ENCODE data around the gene PCDHGB7.
"Not testable (repeated sequence)": the region's sequence is repeated elsewhere in the genome, so short reads cannot be mapped to it uniquely, and the experiment has no call there.

The PCDHGB7 gene

DNA sequence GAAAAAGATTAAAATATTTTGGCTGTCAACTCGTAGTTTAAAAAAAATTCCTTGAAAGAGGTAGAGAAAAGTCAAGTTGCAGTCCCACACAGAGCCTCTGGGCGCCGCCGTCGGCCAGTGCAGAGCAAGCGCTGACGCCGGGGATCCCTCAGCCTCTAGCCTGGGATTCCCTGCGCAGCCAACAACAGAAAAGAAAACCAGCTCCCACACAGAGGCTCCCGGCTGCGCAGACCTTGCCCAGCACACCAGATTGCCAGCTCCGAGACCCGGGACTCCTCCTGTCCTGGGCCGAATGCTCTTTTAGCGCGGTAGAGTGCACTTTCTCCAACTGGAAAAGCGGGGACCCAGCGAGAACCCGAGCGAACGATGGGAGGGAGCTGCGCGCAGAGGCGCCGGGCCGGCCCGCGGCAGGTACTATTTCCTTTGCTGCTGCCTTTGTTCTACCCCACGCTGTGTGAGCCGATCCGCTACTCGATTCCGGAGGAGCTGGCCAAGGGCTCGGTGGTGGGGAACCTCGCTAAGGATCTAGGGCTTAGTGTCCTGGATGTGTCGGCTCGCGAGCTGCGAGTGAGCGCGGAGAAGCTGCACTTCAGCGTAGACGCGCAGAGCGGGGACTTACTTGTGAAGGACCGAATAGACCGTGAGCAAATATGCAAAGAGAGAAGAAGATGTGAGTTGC, at the start of gene PCDHGB7:
TSS of gene PCDHGB7 (plus strand) at position 184 of the 679 bp plus-strand sequence. CDS start at position 367, 183 bp downstream.
- H3K36me3 Mint-ChIP-seq (ENCODE audit: low read depth): peaks cover 98% of the 10 kb centered on the region
- peak within 1 kb of the TSS; percentile 54 to 72 (median 72) for H3K4me3 Mint-ChIP-seq
- peaks cover 19% of the 10 kb centered on the region for H3K27me3 Mint-ChIP-seq (ENCODE audit: low read depth)
- H3K4me1 Mint-ChIP-seq, H3K27ac Mint-ChIP-seq: not testable (repeated sequence)
- H3K9me3 Mint-ChIP-seq: peaks cover 87% of the 10 kb centered on the region

DNA sequence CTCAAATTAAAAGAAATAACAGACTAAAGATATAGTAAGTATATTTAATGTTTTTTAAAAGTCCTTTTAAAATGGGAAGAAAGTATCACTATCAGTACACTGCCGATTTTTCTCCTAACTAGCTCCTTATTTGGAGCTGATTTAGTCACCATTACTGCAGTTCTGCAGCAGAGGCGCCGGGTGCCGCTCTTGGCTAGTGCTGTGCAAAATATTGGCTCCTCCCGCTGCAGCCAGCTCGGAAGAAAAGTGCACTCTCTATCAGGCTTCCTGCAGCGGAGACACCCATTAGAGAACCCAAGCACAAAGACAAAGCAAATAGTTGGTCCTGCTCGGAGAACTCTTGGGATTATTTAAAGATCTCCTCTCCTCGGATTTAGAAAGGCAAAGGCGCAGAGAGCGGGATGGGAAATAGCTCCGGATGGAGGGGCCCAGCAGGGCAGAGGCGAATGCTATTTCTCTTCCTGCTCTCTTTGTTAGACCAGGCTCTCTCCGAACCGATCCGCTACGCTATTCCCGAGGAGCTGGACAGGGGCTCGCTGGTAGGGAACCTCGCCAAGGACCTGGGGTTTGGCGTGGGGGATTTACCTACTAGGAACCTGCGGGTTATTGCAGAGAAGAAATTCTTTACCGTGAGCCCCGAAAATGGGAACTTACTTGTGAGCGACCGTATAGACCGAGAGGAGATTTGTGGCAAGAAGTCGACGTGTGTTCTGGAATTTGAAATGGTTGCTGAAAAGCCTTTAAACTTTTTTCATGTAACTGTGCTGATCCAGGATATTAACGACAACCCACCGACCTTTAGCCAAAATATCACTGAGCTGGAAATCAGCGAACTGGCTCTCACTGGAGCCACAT, 47.3 kb upstream of the PCDHGB7 start, which contains the start of gene PCDHGB3:
TSS of gene PCDHGB3 (plus strand) at position 249 of the 855 bp plus-strand sequence. CDS start at position 402, 153 bp downstream.
- peaks cover 62% of the 10 kb centered on the region for H3K9me3 Mint-ChIP-seq
- TF ChIP-seq, protein P1, sequence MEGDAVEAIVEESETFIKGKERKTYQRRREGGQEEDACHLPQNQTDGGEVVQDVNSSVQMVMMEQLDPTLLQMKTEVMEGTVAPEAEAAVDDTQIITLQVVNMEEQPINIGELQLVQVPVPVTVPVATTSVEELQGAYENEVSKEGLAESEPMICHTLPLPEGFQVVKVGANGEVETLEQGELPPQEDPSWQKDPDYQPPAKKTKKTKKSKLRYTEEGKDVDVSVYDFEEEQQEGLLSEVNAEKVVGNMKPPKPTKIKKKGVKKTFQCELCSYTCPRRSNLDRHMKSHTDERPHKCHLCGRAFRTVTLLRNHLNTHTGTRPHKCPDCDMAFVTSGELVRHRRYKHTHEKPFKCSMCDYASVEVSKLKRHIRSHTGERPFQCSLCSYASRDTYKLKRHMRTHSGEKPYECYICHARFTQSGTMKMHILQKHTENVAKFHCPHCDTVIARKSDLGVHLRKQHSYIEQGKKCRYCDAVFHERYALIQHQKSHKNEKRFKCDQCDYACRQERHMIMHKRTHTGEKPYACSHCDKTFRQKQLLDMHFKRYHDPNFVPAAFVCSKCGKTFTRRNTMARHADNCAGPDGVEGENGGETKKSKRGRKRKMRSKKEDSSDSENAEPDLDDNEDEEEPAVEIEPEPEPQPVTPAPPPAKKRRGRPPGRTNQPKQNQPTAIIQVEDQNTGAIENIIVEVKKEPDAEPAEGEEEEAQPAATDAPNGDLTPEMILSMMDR (IDR thresholded peaks at IDR 0.05; ENCODE audit: unreplicated experiment in 3 of 3): no peak
- no peaks in the 10 kb centered on the region for H3K4me1 Mint-ChIP-seq
- H3K27me3 Mint-ChIP-seq (ENCODE audit: low read depth): no peaks in the 10 kb centered on the region
- H3K36me3 Mint-ChIP-seq (ENCODE audit: low read depth): peaks cover 36% of the 10 kb centered on the region
- H3K27ac Mint-ChIP-seq: no peak within 1 kb of the TSS
- H3K4me3 Mint-ChIP-seq: no peak within 1 kb of the TSS

DNA sequence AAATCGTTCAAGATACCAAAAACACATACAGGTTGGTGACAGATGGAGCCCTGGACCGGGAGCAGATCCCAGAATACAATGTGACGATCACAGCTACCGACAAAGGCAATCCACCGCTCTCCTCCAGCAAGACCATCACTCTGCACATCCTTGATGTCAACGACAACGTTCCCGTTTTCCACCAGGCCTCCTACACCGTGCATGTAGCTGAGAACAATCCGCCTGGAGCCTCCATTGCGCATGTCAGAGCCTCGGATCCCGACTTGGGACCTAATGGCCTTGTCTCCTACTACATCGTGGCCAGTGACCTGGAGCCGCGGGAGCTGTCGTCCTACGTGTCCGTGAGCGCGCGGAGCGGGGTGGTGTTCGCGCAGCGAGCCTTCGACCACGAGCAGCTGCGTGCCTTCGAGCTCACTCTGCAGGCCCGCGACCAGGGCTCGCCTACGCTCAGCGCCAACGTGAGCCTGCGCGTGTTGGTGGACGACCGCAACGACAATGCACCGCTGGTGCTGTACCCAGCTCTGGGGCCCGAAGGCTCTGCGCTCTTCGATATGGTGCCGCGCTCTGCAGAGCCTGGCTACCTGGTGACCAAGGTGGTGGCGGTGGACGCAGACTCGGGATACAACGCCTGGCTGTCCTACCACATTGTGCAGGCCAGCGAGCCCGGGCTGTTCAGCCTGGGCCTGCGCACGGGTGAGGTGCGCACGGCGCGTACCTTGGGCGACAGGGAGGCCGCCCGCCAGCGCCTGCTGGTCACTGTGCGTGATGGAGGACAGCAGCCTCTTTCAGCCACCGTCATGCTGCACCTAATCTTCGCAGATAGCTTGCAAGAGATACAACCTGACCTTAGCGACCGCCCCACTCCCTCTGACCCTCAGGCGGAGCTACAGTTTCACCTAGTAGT, 45.7 kb upstream of the PCDHGB7 start:
- no peak overlapping the region for H3K27ac Mint-ChIP-seq
- no peaks in the 10 kb centered on the region for H3K4me1 Mint-ChIP-seq
- no peaks in the 10 kb centered on the region for H3K27me3 Mint-ChIP-seq (ENCODE audit: low read depth)
- H3K9me3 Mint-ChIP-seq: peaks cover 61% of the 10 kb centered on the region
- peaks cover 34% of the 10 kb centered on the region for H3K36me3 Mint-ChIP-seq (ENCODE audit: low read depth)
- TF ChIP-seq, protein P1 (IDR thresholded peaks at IDR 0.05; ENCODE audit: unreplicated experiment in 3 of 3): no peak
- H3K4me3 Mint-ChIP-seq: no peak overlapping the region

DNA sequence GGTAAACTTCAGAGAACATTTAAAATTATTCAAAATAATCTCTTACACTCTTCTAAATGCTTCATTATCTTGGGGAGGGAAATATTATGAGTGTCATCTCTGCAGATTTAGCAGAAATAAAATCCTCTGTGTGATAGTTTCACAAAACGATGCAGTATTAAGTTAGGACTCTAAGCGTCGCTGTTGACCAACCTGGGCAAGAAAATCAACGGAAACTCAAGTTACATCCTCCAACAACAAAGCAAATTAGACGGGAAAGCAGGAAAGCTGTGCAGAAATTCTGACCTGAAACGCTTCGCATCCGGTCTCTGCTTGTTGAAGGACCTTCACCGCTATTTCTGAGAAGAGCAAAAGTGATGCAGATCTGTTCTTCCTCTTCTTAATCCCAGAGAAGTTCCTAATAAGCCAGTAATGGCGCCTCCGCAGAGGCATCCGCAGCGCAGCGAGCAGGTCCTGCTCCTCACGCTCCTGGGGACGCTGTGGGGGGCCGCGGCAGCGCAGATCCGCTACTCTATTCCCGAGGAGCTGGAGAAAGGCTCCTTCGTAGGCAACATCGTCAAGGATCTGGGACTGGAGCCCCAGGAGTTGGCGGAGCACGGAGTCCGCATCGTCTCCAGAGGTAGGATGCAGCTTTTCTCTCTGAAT, 43.7 kb upstream of the PCDHGB7 start, which contains the start of gene PCDHGA6:
TSS of gene PCDHGA6 (plus strand) at position 219 of the 645 bp plus-strand sequence. CDS start at position 412, 193 bp downstream.
- H3K36me3 Mint-ChIP-seq (ENCODE audit: low read depth): peaks cover 38% of the 10 kb centered on the region
- TF ChIP-seq, protein P1 (IDR thresholded peaks at IDR 0.05; ENCODE audit: unreplicated experiment in 3 of 3): no peak
- H3K27me3 Mint-ChIP-seq (ENCODE audit: low read depth): no peaks in the 10 kb centered on the region
- H3K27ac Mint-ChIP-seq: no peak within 1 kb of the TSS
- no peaks in the 10 kb centered on the region for H3K4me1 Mint-ChIP-seq
- peaks cover 63% of the 10 kb centered on the region for H3K9me3 Mint-ChIP-seq
- no peak within 1 kb of the TSS for H3K4me3 Mint-ChIP-seq

DNA sequence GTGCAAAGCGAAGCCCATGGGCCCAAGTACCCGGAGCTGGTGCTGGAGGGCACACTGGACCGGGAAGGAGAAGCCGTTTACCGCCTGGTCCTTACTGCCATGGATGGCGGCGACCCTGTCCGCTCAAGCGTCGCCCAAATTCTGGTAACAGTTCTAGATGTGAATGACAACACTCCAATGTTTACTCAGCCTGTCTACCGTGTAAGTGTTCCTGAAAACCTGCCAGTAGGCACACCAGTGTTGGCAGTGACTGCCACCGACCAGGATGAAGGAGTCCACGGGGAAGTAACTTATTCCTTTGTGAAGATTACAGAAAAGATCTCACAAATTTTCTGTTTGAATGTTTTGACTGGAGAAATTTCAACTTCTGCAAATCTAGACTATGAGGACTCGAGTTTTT, 42.9 kb upstream of the PCDHGB7 start:
- TF ChIP-seq, protein P1 (IDR thresholded peaks at IDR 0.05; ENCODE audit: unreplicated experiment in 3 of 3): no peak
- no peak overlapping the region for H3K27ac Mint-ChIP-seq
- no peak overlapping the region for H3K4me3 Mint-ChIP-seq
- no peaks in the 10 kb centered on the region for H3K4me1 Mint-ChIP-seq
- no peaks in the 10 kb centered on the region for H3K27me3 Mint-ChIP-seq (ENCODE audit: low read depth)
- peaks cover 63% of the 10 kb centered on the region for H3K9me3 Mint-ChIP-seq
- H3K36me3 Mint-ChIP-seq (ENCODE audit: low read depth): peaks cover 36% of the 10 kb centered on the region

DNA sequence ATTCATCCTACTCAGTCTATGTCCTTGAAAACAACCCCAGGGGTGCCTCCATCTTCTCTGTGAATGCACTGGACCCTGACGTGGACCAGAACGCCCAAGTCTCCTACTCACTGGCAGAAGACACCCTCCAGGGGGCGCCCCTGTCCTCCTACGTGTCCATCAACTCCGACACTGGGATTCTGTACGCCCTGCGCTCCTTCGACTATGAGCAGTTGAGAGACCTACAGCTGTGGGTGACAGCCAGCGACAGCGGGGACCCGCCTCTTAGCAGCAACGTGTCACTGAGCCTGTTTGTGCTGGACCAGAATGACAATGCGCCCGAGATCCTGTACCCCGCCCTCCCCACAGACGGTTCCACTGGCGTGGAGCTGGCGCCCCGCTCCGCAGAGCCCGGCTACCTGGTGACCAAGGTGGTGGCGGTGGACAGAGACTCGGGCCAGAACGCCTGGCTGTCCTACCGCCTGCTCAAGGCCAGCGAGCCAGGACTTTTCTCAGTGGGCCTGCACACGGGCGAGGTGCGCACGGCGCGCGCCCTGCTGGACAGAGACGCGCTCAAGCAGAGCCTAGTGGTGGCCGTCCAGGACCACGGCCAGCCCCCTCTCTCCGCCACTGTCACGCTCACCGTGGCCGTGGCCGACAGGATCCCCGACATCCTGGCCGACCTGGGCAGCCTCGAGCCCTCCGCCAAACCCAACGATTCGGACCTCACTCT, 41.9 kb upstream of the PCDHGB7 start:
- not testable (repeated sequence) for H3K27ac Mint-ChIP-seq; H3K4me1 Mint-ChIP-seq; H3K27me3 Mint-ChIP-seq (ENCODE audit: low read depth); H3K4me3 Mint-ChIP-seq
- H3K9me3 Mint-ChIP-seq: peaks cover 62% of the 10 kb centered on the region
- peaks cover 30% of the 10 kb centered on the region for H3K36me3 Mint-ChIP-seq (ENCODE audit: low read depth)

Data from nephron (organoid).